WTC11 (cell line): Measurements from ENCODE around the gene CCDC34. TPM values are rescaled to one million over a fixed set of nuclear protein-coding genes. Genes with fewer than 3 reads are reported as not detected.

Source experiments
- ATAC-seq: fragments of 200-7000 bp; cut with Tn5 transposase; 2 replicates; pipeline ENCODE4 v1.10.0; 2021; ENCODE audit warnings: mild to moderate bottlenecking, moderate library complexity
- CTCF ChIA-PET: fragments of 300-600 bp; sonication (Branson Sonifier 250); formaldehyde crosslinking; loops from one replicate; lab custom pipeline; 2021; ENCODE audit warnings: antibody characterized with exemption; lab: Charles Lee
- POLR2A ChIA-PET: fragments of 350-600 bp; sonication (Branson Sonifier 250); formaldehyde crosslinking; loops from one replicate; lab custom pipeline; 2021; ENCODE audit warnings: antibody characterized with exemption; lab: Charles Lee
- DNase-seq: peaks from one replicate; pipeline ENCODE4 v3.0.0; 2021; ENCODE audit warnings: low spot score
- H3K27ac Mint-ChIP-seq: 2 replicates; pipeline ENCODE4 v1.8.0; 2021; ENCODE audit warnings: mixed read lengths
- H3K27me3 Mint-ChIP-seq: 2 replicates; pipeline ENCODE4 v1.8.0; 2021; ENCODE audit warnings: low read depth, mild to moderate bottlenecking, moderate library complexity, mixed read lengths
- H3K36me3 Mint-ChIP-seq: 2 replicates; pipeline ENCODE4 v1.8.0; 2021; ENCODE audit warnings: mixed read lengths
- H3K4me1 Mint-ChIP-seq: 2 replicates; pipeline ENCODE4 v1.8.0; 2022; ENCODE audit warnings: mixed read lengths
- H3K4me3 Mint-ChIP-seq: 2 replicates; pipeline ENCODE4 v1.8.0; 2021; ENCODE audit warnings: mild to moderate bottlenecking, moderate library complexity, mixed read lengths
- H3K9me3 Mint-ChIP-seq: 2 replicates; pipeline ENCODE4 v1.8.0; 2021; ENCODE audit warnings: mixed read lengths
- ATF3 ChIP-seq: sonication (generic); formaldehyde crosslinking; conservative IDR thresholded peaks from 2 replicates; pipeline ENCODE4 v1.8.1; 2022; ENCODE audit warnings: mild to moderate bottlenecking, missing genetic modification reagents
- CTCF ChIP-seq: fragments of 200-600 bp; IDR thresholded peaks from 2 replicates; pipeline ENCODE4 v1.8.0; 2022; ENCODE audit warnings: antibody characterized with exemption
- FOXP4 ChIP-seq: sonication (generic); formaldehyde crosslinking; IDR thresholded peaks from 2 replicates; pipeline ENCODE4 v1.8.0; 2022; ENCODE audit warnings: mild to moderate bottlenecking, missing genetic modification reagents
- IRF1 ChIP-seq: sonication (generic); formaldehyde crosslinking; IDR thresholded peaks from 2 replicates; pipeline ENCODE4 v1.8.0; 2023; ENCODE audit warnings: missing genetic modification reagents
- MYBL2 ChIP-seq: sonication (generic); formaldehyde crosslinking; IDR thresholded peaks from 2 replicates; pipeline ENCODE4 v1.8.1; 2023; ENCODE audit warnings: mild to moderate bottlenecking, moderate library complexity, missing genetic modification reagents
- NFE2L1 ChIP-seq: sonication (generic); formaldehyde crosslinking; IDR thresholded peaks from 2 replicates; pipeline ENCODE4 v1.8.1; 2023; ENCODE audit warnings: missing genetic modification reagents
- NFYB ChIP-seq: sonication (generic); formaldehyde crosslinking; conservative IDR thresholded peaks from 2 replicates; pipeline ENCODE4 v1.8.0; 2022; ENCODE audit warnings: low read depth, missing genetic modification reagents
- SMAD3 ChIP-seq: sonication (generic); formaldehyde crosslinking; IDR thresholded peaks from 2 replicates; pipeline ENCODE4 v1.8.0; 2022; ENCODE audit warnings: missing genetic modification reagents, mild to moderate bottlenecking, borderline replicate concordance
- SP1 ChIP-seq: sonication (generic); formaldehyde crosslinking; conservative IDR thresholded peaks from 2 replicates; pipeline ENCODE4 v1.8.1; 2022; ENCODE audit warnings: missing genetic modification reagents
- STAT6 ChIP-seq: sonication (generic); formaldehyde crosslinking; conservative IDR thresholded peaks from 2 replicates; pipeline ENCODE4 v1.8.1; 2023; ENCODE audit warnings: mild to moderate bottlenecking, low read depth, missing genetic modification reagents, moderate library complexity
- TP53 ChIP-seq: sonication (generic); formaldehyde crosslinking; IDR thresholded peaks from 2 replicates; pipeline ENCODE4 v1.8.1; 2023; ENCODE audit warnings: mild to moderate bottlenecking, missing genetic modification reagents
- ZBTB43 ChIP-seq: sonication (generic); formaldehyde crosslinking; IDR thresholded peaks from 2 replicates; pipeline ENCODE4 v1.8.1; 2023; ENCODE audit warnings: mild to moderate bottlenecking, missing genetic modification reagents
- ZMAT4 ChIP-seq: fragments of 250-450 bp; sonication (Bioruptor Pico); IDR thresholded peaks from 2 replicates; pipeline ENCODE4 v1.9.0; 2021; ENCODE audit warnings: mild to moderate bottlenecking
- ZNF281 ChIP-seq: sonication (generic); formaldehyde crosslinking; IDR thresholded peaks from 2 replicates; pipeline ENCODE4 v1.8.0; 2023; ENCODE audit warnings: mild to moderate bottlenecking, missing genetic modification reagents
- ZNF532 ChIP-seq: fragments of 250-450 bp; sonication (Bioruptor Pico); IDR thresholded peaks from 2 replicates; pipeline ENCODE4 v1.9.0; 2021; ENCODE audit warnings: mild to moderate bottlenecking, borderline replicate concordance
- total RNA-seq: library from RNA; stranded (reverse); gene quantifications from 3 replicates; pipeline ENCODE4 v1.2.3, GENCODE V29; 2021

The CCDC34 gene
- total RNA-seq, 1 experiment from 2014 or later = 23.7 TPM

GRCh38 chr11:27405134-27405533, 42.1 kb upstream of the CCDC34 start (continued):
- TF ChIP-seq CTCF = no peak
- no peak for TF ChIP-seq FOXP4 (CRISPR knock-in tag)

- no peaks in the 10 kb centered on the region for H3K36me3 Mint-ChIP-seq
- no peaks in the 10 kb centered on the region for H3K27me3 Mint-ChIP-seq
- H3K9me3 Mint-ChIP-seq = no peaks in the 10 kb centered on the region
- no peak overlapping the region for H3K4me3 Mint-ChIP-seq
- peaks cover 2% of the 10 kb centered on the region; the same call in 1 of the 2 replicates for H3K4me1 Mint-ChIP-seq
- H3K27ac Mint-ChIP-seq = peak overlapping the region; percentile 25; the same call in 1 of the 2 replicates
- ChIA-PET CTCF (interaction anchor here (1.1 to 1.2 kb wide), 2 partner anchors 40 to 81 kb away, joined by 3 read pairs; no protein-coding TSS in a partner anchor), POLR2A (no interaction called here)
- DNase-seq (no peak), ATAC-seq (no peak)
- no peak for TF ChIP-seq IRF1 (CRISPR knock-in tag)
- TF ChIP-seq ATF3 (CRISPR knock-in tag) = no peak
- no peak for TF ChIP-seq TP53
- no peak for TF ChIP-seq SMAD3
- TF ChIP-seq NFYB (CRISPR knock-in tag) = no peak
- no peak for TF ChIP-seq MYBL2 (CRISPR knock-in tag)
- TF ChIP-seq ZNF281 (CRISPR knock-in tag) = no peak
- no peak for TF ChIP-seq NFE2L1 (CRISPR knock-in tag)
- TF ChIP-seq ZNF532 (CRISPR knock-in tag) = no peak
- no peak for TF ChIP-seq ZMAT4 (CRISPR knock-in tag)
- TF ChIP-seq ZBTB43 (CRISPR knock-in tag) = no peak
- TF ChIP-seq STAT6 (CRISPR knock-in tag) = no peak
- TF ChIP-seq SP1 (CRISPR knock-in tag) = no peak
Measured at GRCh38 chr11:27404427-27404826, 41.4 kb upstream of the CCDC34 start.
